Hippocampal formation (tissue), 2 donors: ENCODE results near the gene AUTS2.

Experiments used
- DNase-seq, 2 donors: peaks; one replicate each; lab custom pipeline; 2025; lab: John Stamatoyannopoulos, UW

AUTS2 gene

GRCh38 chr7:69656890-69657289 is 58.6 kb downstream of the AUTS2 start:
- DNase-seq, result no peak

GRCh38 chr7:69657331-69657730 is 59.1 kb downstream of the AUTS2 start:
- DNase-seq, result no peak

- no peak for DNase-seq
Measured at GRCh38 chr7:69657985-69658384, 59.7 kb downstream of the AUTS2 start.

GRCh38 chr7:69659983-69660382 is 61.7 kb downstream of the AUTS2 start:
- no peak for DNase-seq

- DNase-seq, result no peak
Measured at GRCh38 chr7:69661342-69661741, 63.1 kb downstream of the AUTS2 start.

GRCh38 chr7:69663911-69664832 is 65.9 kb downstream of the AUTS2 start:
- no peak for DNase-seq

GRCh38 chr7:69665369-69665768 is 67.1 kb downstream of the AUTS2 start:
- no peak for DNase-seq

GRCh38 chr7:69668339-69668870 is 70.1 kb downstream of the AUTS2 start:
- DNase-seq, result no peak

- DNase-seq, result no peak
Measured at GRCh38 chr7:69670701-69671100, 72.4 kb downstream of the AUTS2 start.

- DNase-seq, result no peak
Measured at GRCh38 chr7:69673074-69673473, 74.8 kb downstream of the AUTS2 start.

- DNase-seq, result no peak
Measured at GRCh38 chr7:69674701-69675182, 76.5 kb downstream of the AUTS2 start.

- no peak for DNase-seq
Measured at GRCh38 chr7:69676247-69676646, 78.0 kb downstream of the AUTS2 start.

- no peak for DNase-seq
Measured at GRCh38 chr7:69677054-69677852, 79.0 kb downstream of the AUTS2 start.

- DNase-seq, result no peak
Measured at GRCh38 chr7:69677881-69678493, 79.7 kb downstream of the AUTS2 start.

- DNase-seq, result no peak
Measured at GRCh38 chr7:69678494-69679187, 80.4 kb downstream of the AUTS2 start.

- no peak for DNase-seq
Measured at GRCh38 chr7:69681181-69681580, 82.9 kb downstream of the AUTS2 start.

- DNase-seq, result no peak
Measured at GRCh38 chr7:69682518-69682917, 84.2 kb downstream of the AUTS2 start.

- no peak for DNase-seq
Measured at GRCh38 chr7:69683002-69683401, 84.7 kb downstream of the AUTS2 start.

GRCh38 chr7:69684369-69685292 is 86.4 kb downstream of the AUTS2 start:
- DNase-seq, result no peak

GRCh38 chr7:69685293-69685631 is 87.0 kb downstream of the AUTS2 start:
- DNase-seq, result no peak

- DNase-seq, result no peak
Measured at GRCh38 chr7:69686366-69686765, 88.1 kb downstream of the AUTS2 start.
